HG03175 (cell line): ENCODE data around the gene DERL2.
"Not testable (repeated sequence)": the region's sequence is repeated elsewhere in the genome, so short reads cannot be mapped to it uniquely, and the experiment has no call there.

ENCODE experiments used
- ATAC-seq: cut with Tn5 transposase; IDR thresholded peaks from one replicate; pipeline ENCODE4 v1.9.1; 2021; ENCODE audit warnings: mild to moderate bottlenecking, moderate library complexity; ENCODE audit not compliant: unreplicated experiment

DERL2 gene

GRCh38 chr17:5438716-5439445, 47.1 kb downstream of the DERL2 start, which contains the start of gene C1QBP:
Gene C1QBP, minus strand, starts transcription at chr17:5439155. Its CDS starts 82 bp downstream, at chr17:5439073.
- peak; percentile 88 for ATAC-seq

GRCh38 chr17:5437721-5438317, 48.2 kb downstream of the DERL2 start:
- ATAC-seq = no peak

GRCh38 chr17:5435781-5436315, 50.1 kb downstream of the DERL2 start:
- not testable (repeated sequence) for ATAC-seq

GRCh38 chr17:5434984-5435383, 51.0 kb downstream of the DERL2 start:
- no peak for ATAC-seq

- ATAC-seq = no peak
Measured at GRCh38 chr17:5431949-5432556, 53.9 kb downstream of the DERL2 start.

GRCh38 chr17:5431234-5431633, 54.7 kb downstream of the DERL2 start:
- ATAC-seq = not testable (repeated sequence)

- ATAC-seq = no peak
Measured at GRCh38 chr17:5430413-5430999, 55.5 kb downstream of the DERL2 start.

- no peak for ATAC-seq
Measured at GRCh38 chr17:5429191-5429887, 56.6 kb downstream of the DERL2 start.

- ATAC-seq = no peak
Measured at GRCh38 chr17:5425826-5426225, 60.2 kb downstream of the DERL2 start.

- no peak for ATAC-seq
Measured at GRCh38 chr17:5424909-5425308, 61.1 kb downstream of the DERL2 start.

GRCh38 chr17:5422505-5422904, 63.5 kb downstream of the DERL2 start:
- ATAC-seq = no peak
